Left ventricle myocardium inferior (tissue), 1 donor: Measurements from ENCODE around the gene TAF1D. TPM values are rescaled to one million over a fixed set of nuclear protein-coding genes. Genes with fewer than 3 reads are reported as not detected.
"Not testable (repeated sequence)": the region's sequence is repeated elsewhere in the genome, so short reads cannot be mapped to it uniquely, and the experiment has no call there.

ENCODE experiments used
- DNase-seq: peaks from one replicate; pipeline ENCODE4 v3.0.0-alpha.2; 2020
- H3K27ac ChIP-seq: fragments of 200-600 bp; replicated peaks from 2 replicates; pipeline ENCODE4 v1.8.0; 2021
- H3K27me3 ChIP-seq: fragments of 200-600 bp; 2 replicates; pipeline ENCODE4 v1.8.0; 2021; ENCODE audit warnings: low read depth
- H3K36me3 ChIP-seq: fragments of 200-600 bp; 2 replicates; pipeline ENCODE4 v1.8.0; 2021
- H3K4me1 ChIP-seq: fragments of 200-600 bp; 2 replicates; pipeline ENCODE4 v1.8.0; 2021
- H3K4me3 ChIP-seq: fragments of 200-600 bp; 2 replicates; pipeline ENCODE4 v1.8.0; 2021; ENCODE audit warnings: mild to moderate bottlenecking, moderate library complexity
- H3K9me3 ChIP-seq: fragments of 200-600 bp; replicated peaks from 2 replicates; pipeline ENCODE4 v1.8.0; 2021
- CTCF ChIP-seq: fragments of 200-600 bp; IDR thresholded peaks from 2 replicates; pipeline ENCODE4 v1.8.0; 2021; ENCODE audit warnings: antibody characterized with exemption, mild to moderate bottlenecking, borderline replicate concordance
- intact Hi-C: fragments of 100-400 bp; cut with micrococcal nuclease; formaldehyde crosslinking; loops from one replicate; pipeline ENCODE4 v1.11.0; 2022
- total RNA-seq: library from RNA; stranded (reverse); fragmentation: NEBNext Ultra II Directional; extraction: Animal tissue kit (Norgen Biotek cat#: 25700); gene quantifications from one replicate; pipeline ENCODE4 v1.2.1, GENCODE V29; 2021
- donor health status: DM: no; HTN: yes; CAD: no; lungs with severe emphysema.

TAF1D gene
- total RNA-seq, 1 donor from 2014 or later, result 32.6 TPM

- TF ChIP-seq CTCF, result no peak
- Histone ChIP-seq H3K9me3 (no peaks in the 10 kb centered on the region), H3K27me3 (no peaks in the 10 kb centered on the region), H3K4me1 (no peaks in the 10 kb centered on the region), H3K36me3 (peaks cover 99% of the 10 kb centered on the region), H3K27ac (no peak overlapping the region), H3K4me3 (no peak overlapping the region)
- no peak for DNase-seq
- intact Hi-C loops, result no loop called here
These were observed 16.0 kb upstream of the TAF1D start for GRCh38 chr11:93757301-93757700.

- H3K9me3 ChIP-seq, result no peaks in the 10 kb centered on the region
- no peaks in the 10 kb centered on the region for H3K27me3 ChIP-seq
- H3K36me3 ChIP-seq, result peaks cover 100% of the 10 kb centered on the region
- no peak overlapping the region for H3K4me3 ChIP-seq
- intact Hi-C loops, result no loop called here
- DNase-seq, result no peak
- H3K27ac ChIP-seq, result no peak overlapping the region
- no peak for TF ChIP-seq CTCF
- H3K4me1 ChIP-seq, result no peaks in the 10 kb centered on the region
These were observed 15.5 kb upstream of the TAF1D start for GRCh38 chr11:93756748-93757147.

- Histone ChIP-seq H3K27me3 (no peaks in the 10 kb centered on the region), H3K36me3 (peaks cover 83% of the 10 kb centered on the region), H3K4me3 (no peak overlapping the region), H3K9me3 (no peaks in the 10 kb centered on the region), H3K4me1 (no peaks in the 10 kb centered on the region), H3K27ac (no peak overlapping the region)
- no peak for DNase-seq
- intact Hi-C loops, result no loop called here
- TF ChIP-seq CTCF, result no peak
These were observed 11.9 kb upstream of the TAF1D start for GRCh38 chr11:93753241-93753640.

GRCh38 chr11:93751001-93751400 is 9.7 kb upstream of the TAF1D start:
- no peak for TF ChIP-seq CTCF
- Histone ChIP-seq H3K4me3 (no peak overlapping the region), H3K4me1 (peaks cover 8% of the 10 kb centered on the region), H3K27me3 (no peaks in the 10 kb centered on the region), H3K27ac (no peak overlapping the region), H3K9me3 (no peaks in the 10 kb centered on the region), H3K36me3 (peaks cover 61% of the 10 kb centered on the region)
- no peak for DNase-seq
- intact Hi-C loops, result no loop called here

- H3K9me3 ChIP-seq, result no peaks in the 10 kb centered on the region
- no peak overlapping the region for H3K27ac ChIP-seq
- H3K4me1 ChIP-seq, result peaks cover 43% of the 10 kb centered on the region
- DNase-seq, result no peak
- H3K36me3 ChIP-seq, result peaks cover 32% of the 10 kb centered on the region
- intact Hi-C loops, result no loop called here
- H3K27me3 ChIP-seq, result no peaks in the 10 kb centered on the region
- no peak overlapping the region for H3K4me3 ChIP-seq
- no peak for TF ChIP-seq CTCF
These were observed 5.8 kb upstream of the TAF1D start for GRCh38 chr11:93747122-93747521.

- H3K27me3 ChIP-seq, result no peaks in the 10 kb centered on the region
- H3K4me1 ChIP-seq, result peaks cover 48% of the 10 kb centered on the region
- DNase-seq, result no peak
- TF ChIP-seq CTCF, result no peak
- H3K36me3 ChIP-seq, result peaks cover 26% of the 10 kb centered on the region
- intact Hi-C loops, result no loop called here
- no peak overlapping the region for H3K4me3 ChIP-seq
- no peaks in the 10 kb centered on the region for H3K9me3 ChIP-seq
- H3K27ac ChIP-seq, result peak overlapping the region; percentile 77
These were observed 4.8 kb upstream of the TAF1D start for GRCh38 chr11:93746101-93746500.

- DNase-seq, H3K27me3 ChIP-seq, H3K9me3 ChIP-seq, intact Hi-C loops: not testable (repeated sequence)
- peak overlapping the region; percentile 77 for H3K27ac ChIP-seq
- peaks cover 17% of the 10 kb centered on the region for H3K36me3 ChIP-seq
- peak overlapping the region; percentile 28 for H3K4me3 ChIP-seq
- peaks cover 57% of the 10 kb centered on the region for H3K4me1 ChIP-seq
These were observed 3.9 kb upstream of the TAF1D start for GRCh38 chr11:93745005-93745755.
